Measurements from ENCODE around the gene LRRC32.

Gene LRRC32

GRCh38 chr11:76668362-76669155, 2.0 kb downstream of the LRRC32 start:
- ChIA-PET POLR2A (no interaction called here), CTCF (interaction anchor here (0.6 to 1.4 kb wide), 2 partner anchors 10 to 1272 kb away, joined by 3 to 4 read pairs; no protein-coding TSS in a partner anchor)
- no peak for DNase-seq (ENCODE audit: extremely low spot score)
- no peak for TF ChIP-seq ELF4 (IDR thresholded peaks at IDR 0.05)
- TF ChIP-seq ARNT (IDR thresholded peaks at IDR 0.05), result no peak
- no peak for TF ChIP-seq TARDBP (IDR thresholded peaks at IDR 0.05)
- no peak for TF ChIP-seq SUZ12 (IDR thresholded peaks at IDR 0.05)
- no peak for TF ChIP-seq CTBP1 (IDR thresholded peaks at IDR 0.05; ENCODE audit: borderline replicate concordance)
- no peak for TF ChIP-seq NFRKB (IDR thresholded peaks at IDR 0.05)
- TF ChIP-seq ZNF384 (IDR thresholded peaks at IDR 0.05), result no peak
- TF ChIP-seq BHLHE40 (IDR thresholded peaks at IDR 0.05; ENCODE audit: borderline replicate concordance), result no peak

- no peak for DNase-seq (ENCODE audit: extremely low spot score)
- TF ChIP-seq SP1 (IDR thresholded peaks at IDR 0.05), result no peak
- TF ChIP-seq PKNOX1 (IDR thresholded peaks at IDR 0.05), result no peak
- TF ChIP-seq SUZ12 (IDR thresholded peaks at IDR 0.05), result no peak
- no peak for TF ChIP-seq FOXA1 (IDR thresholded peaks at IDR 0.05)
- TF ChIP-seq NFRKB (IDR thresholded peaks at IDR 0.05), result no peak
- no peak for TF ChIP-seq TARDBP (IDR thresholded peaks at IDR 0.05)
- no peak for TF ChIP-seq ARNT (IDR thresholded peaks at IDR 0.05)
- TF ChIP-seq LEF1 (IDR thresholded peaks at IDR 0.05; ENCODE audit: borderline replicate concordance), result no peak
- TF ChIP-seq CTBP1 (IDR thresholded peaks at IDR 0.05; ENCODE audit: borderline replicate concordance), result no peak
- no peak for TF ChIP-seq BHLHE40 (IDR thresholded peaks at IDR 0.05; ENCODE audit: borderline replicate concordance)
- TF ChIP-seq L3MBTL2 (conservative IDR thresholded peaks at IDR 0.05), result no peak
- no peak for TF ChIP-seq ZNF384 (IDR thresholded peaks at IDR 0.05)
- no peak for TF ChIP-seq HDGF (IDR thresholded peaks at IDR 0.05; ENCODE audit: borderline replicate concordance)
- no peak for TF ChIP-seq FOXM1 (IDR thresholded peaks at IDR 0.05; ENCODE audit: borderline replicate concordance)
- TF ChIP-seq ELF4 (IDR thresholded peaks at IDR 0.05), result no peak
- POLR2A ChIA-PET, result no interaction called here
- CTCF ChIA-PET, result no interaction called here
Measured at GRCh38 chr11:76667856-76668255, 2.7 kb downstream of the LRRC32 start.

DNA sequence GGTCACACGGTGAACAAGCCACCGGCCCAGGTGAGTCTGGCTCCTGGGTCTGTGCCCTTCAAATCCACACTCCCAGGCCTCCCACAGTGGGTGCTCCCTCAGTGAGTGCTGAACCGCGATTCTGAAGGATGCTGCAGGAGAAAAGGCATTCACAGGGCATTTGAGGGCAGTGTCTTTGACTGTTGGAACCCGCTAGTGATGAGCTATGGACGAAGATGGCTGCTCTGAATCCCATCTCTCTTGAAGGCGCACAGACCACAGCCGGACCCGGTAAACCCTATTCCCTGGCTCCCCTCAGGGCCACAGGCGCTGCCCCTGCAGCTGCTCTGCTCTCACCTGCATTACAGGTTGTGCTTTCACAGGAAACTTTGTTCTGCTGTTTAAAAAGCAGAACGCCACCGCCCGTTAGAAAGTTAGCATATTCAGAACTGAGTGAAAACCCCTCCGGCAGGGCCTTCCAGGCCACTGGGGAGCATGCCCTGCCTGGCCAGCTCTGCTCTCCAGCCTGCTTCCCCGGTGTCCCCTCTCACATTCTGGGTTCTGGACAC, 3.2 kb downstream of the LRRC32 start:
- CTCF ChIA-PET, result no interaction called here
- no peak for DNase-seq (ENCODE audit: extremely low spot score)
- no peak for TF ChIP-seq L3MBTL2 (conservative IDR thresholded peaks at IDR 0.05)
- POLR2A ChIA-PET, result no interaction called here

DNA sequence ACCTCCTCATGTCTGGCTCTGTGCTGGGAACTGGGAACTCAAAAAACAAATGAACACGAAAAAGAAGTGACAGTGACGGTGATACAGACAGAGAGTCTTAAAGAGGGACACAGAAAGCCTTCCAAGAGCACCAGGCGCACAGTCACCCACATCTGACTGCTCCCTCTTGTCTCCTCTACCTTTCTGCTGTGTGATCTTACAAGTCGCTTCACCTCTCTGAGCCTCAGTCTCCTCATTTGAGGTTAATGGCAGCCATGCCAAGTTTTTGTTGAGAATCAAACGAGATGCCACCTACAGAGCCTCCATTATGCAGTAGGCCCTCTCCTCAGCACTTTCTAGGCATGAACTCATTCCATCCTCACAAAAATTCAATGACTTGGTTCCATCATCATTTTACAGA, 3.7 kb downstream of the LRRC32 start:
- no peak for TF ChIP-seq HDGF (IDR thresholded peaks at IDR 0.05; ENCODE audit: borderline replicate concordance)
- TF ChIP-seq TARDBP (IDR thresholded peaks at IDR 0.05), result no peak
- TF ChIP-seq BHLHE40 (IDR thresholded peaks at IDR 0.05; ENCODE audit: borderline replicate concordance), result no peak
- no peak for TF ChIP-seq FOXK2 (IDR thresholded peaks at IDR 0.05)
- no peak for TF ChIP-seq CTBP1 (IDR thresholded peaks at IDR 0.05; ENCODE audit: borderline replicate concordance)
- TF ChIP-seq LEF1 (IDR thresholded peaks at IDR 0.05; ENCODE audit: borderline replicate concordance), result no peak
- no peak for TF ChIP-seq ZNF384 (IDR thresholded peaks at IDR 0.05)
- TF ChIP-seq FOXM1 (IDR thresholded peaks at IDR 0.05; ENCODE audit: borderline replicate concordance), result no peak
- TF ChIP-seq PKNOX1 (IDR thresholded peaks at IDR 0.05), result no peak
- TF ChIP-seq SUZ12 (IDR thresholded peaks at IDR 0.05), result no peak
- no peak for TF ChIP-seq SP1 (IDR thresholded peaks at IDR 0.05)
- no peak for TF ChIP-seq FOXA1 (IDR thresholded peaks at IDR 0.05)
- no peak for DNase-seq (ENCODE audit: extremely low spot score)
- POLR2A ChIA-PET, result no interaction called here
- CTCF ChIA-PET, result no interaction called here

GRCh38 chr11:76666408-76666807, 4.1 kb downstream of the LRRC32 start:
- DNase-seq (ENCODE audit: extremely low spot score), result no peak
- CTCF ChIA-PET, result no interaction called here
- no peak for TF ChIP-seq CTBP1 (IDR thresholded peaks at IDR 0.05; ENCODE audit: borderline replicate concordance)
- TF ChIP-seq FOXA1 (IDR thresholded peaks at IDR 0.05), result no peak
- no peak for TF ChIP-seq NFRKB (IDR thresholded peaks at IDR 0.05)
- no peak for TF ChIP-seq SUZ12 (IDR thresholded peaks at IDR 0.05)
- no peak for TF ChIP-seq HDGF (IDR thresholded peaks at IDR 0.05; ENCODE audit: borderline replicate concordance)
- no peak for TF ChIP-seq FOXM1 (IDR thresholded peaks at IDR 0.05; ENCODE audit: borderline replicate concordance)
- no peak for TF ChIP-seq ARNT (IDR thresholded peaks at IDR 0.05)
- TF ChIP-seq L3MBTL2 (conservative IDR thresholded peaks at IDR 0.05), result no peak
- no peak for TF ChIP-seq ELF4 (IDR thresholded peaks at IDR 0.05)
- POLR2A ChIA-PET, result no interaction called here

- TF ChIP-seq BHLHE40 (IDR thresholded peaks at IDR 0.05; ENCODE audit: borderline replicate concordance) (no peak), CTBP1 (IDR thresholded peaks at IDR 0.05; ENCODE audit: borderline replicate concordance) (no peak)
- ChIA-PET POLR2A (no interaction called here), CTCF (no interaction called here)
- DNase-seq (ENCODE audit: extremely low spot score), result no peak
Measured at GRCh38 chr11:76665921-76666351, 4.6 kb downstream of the LRRC32 start.

GRCh38 chr11:76665172-76665571, 5.4 kb downstream of the LRRC32 start:
- no peak for TF ChIP-seq ZNF384 (IDR thresholded peaks at IDR 0.05)
- TF ChIP-seq HDGF (IDR thresholded peaks at IDR 0.05; ENCODE audit: borderline replicate concordance), result no peak
- DNase-seq (ENCODE audit: extremely low spot score), result no peak
- POLR2A ChIA-PET, result no interaction called here
- CTCF ChIA-PET, result no interaction called here

All from HEK293T (cell line).